HEK293T (cell line): Measurements from ENCODE around the gene ITPRID1.

Source experiments
- CTCF ChIA-PET: fragments of 350-600 bp; formaldehyde crosslinking; extraction: SDS; loops from one replicate; lab custom pipeline; 2021; ENCODE audit warnings: antibody characterized with exemption, inconsistent platforms; lab: Yijun Ruan, JAX
- POLR2A ChIA-PET: fragments of 350-600 bp; formaldehyde crosslinking; extraction: SDS; loops from one replicate; lab custom pipeline; 2020; ENCODE audit warnings: antibody characterized with exemption, inconsistent platforms; lab: Yijun Ruan, JAX
- DNase-seq: peaks from one replicate; pipeline ENCODE4 v3.0.0; 2012; ENCODE audit warnings: mixed read lengths; ENCODE audit errors: extremely low spot score
- ARNT ChIP-seq: fragments of 450-650 bp; IDR thresholded peaks from 2 replicates; pipeline ENCODE4 v1.6.1; 2017; ENCODE audit warnings: mild to moderate bottlenecking
- BHLHE40 ChIP-seq: fragments of 450-650 bp; IDR thresholded peaks from 2 replicates; pipeline ENCODE4 v1.6.1; 2016; ENCODE audit warnings: mild to moderate bottlenecking, moderate library complexity, borderline replicate concordance
- CTBP1 ChIP-seq: fragments of 450-650 bp; IDR thresholded peaks from 2 replicates; pipeline ENCODE4 v1.6.1; 2016; ENCODE audit warnings: borderline replicate concordance
- ELF4 ChIP-seq: fragments of 450-650 bp; IDR thresholded peaks from 2 replicates; pipeline ENCODE4 v1.6.1; 2017; ENCODE audit warnings: antibody characterized with exemption
- FOXA1 ChIP-seq: fragments of 450-650 bp; IDR thresholded peaks from 2 replicates; pipeline ENCODE4 v1.6.1; 2016; ENCODE audit warnings: mild to moderate bottlenecking
- FOXK2 ChIP-seq: fragments of 450-650 bp; IDR thresholded peaks from 2 replicates; pipeline ENCODE4 v1.6.1; 2016; ENCODE audit warnings: mild to moderate bottlenecking
- FOXM1 ChIP-seq: fragments of 450-650 bp; IDR thresholded peaks from 2 replicates; pipeline ENCODE4 v1.6.1; 2017; ENCODE audit warnings: mild to moderate bottlenecking, borderline replicate concordance
- HDGF ChIP-seq: fragments of 450-650 bp; IDR thresholded peaks from 2 replicates; pipeline ENCODE4 v1.6.1; 2017; ENCODE audit warnings: antibody characterized with exemption, borderline replicate concordance
- L3MBTL2 ChIP-seq: fragments of 450-650 bp; conservative IDR thresholded peaks from 2 replicates; pipeline ENCODE4 v1.6.1; 2016; ENCODE audit warnings: mild to moderate bottlenecking
- LEF1 ChIP-seq: fragments of 450-650 bp; IDR thresholded peaks from 2 replicates; pipeline ENCODE4 v1.6.1; 2017; ENCODE audit warnings: mild to moderate bottlenecking, borderline replicate concordance
- NFRKB ChIP-seq: fragments of 450-650 bp; IDR thresholded peaks from 2 replicates; pipeline ENCODE4 v1.6.1; 2016; ENCODE audit warnings: mild to moderate bottlenecking, moderate library complexity
- PKNOX1 ChIP-seq: fragments of 450-650 bp; IDR thresholded peaks from 2 replicates; pipeline ENCODE4 v1.6.1; 2016
- SP1 ChIP-seq: fragments of 450-650 bp; IDR thresholded peaks from 2 replicates; pipeline ENCODE4 v1.6.1; 2017
- SUZ12 ChIP-seq: fragments of 450-650 bp; IDR thresholded peaks from 2 replicates; pipeline ENCODE4 v1.6.1; 2016; ENCODE audit warnings: mild to moderate bottlenecking
- TARDBP ChIP-seq: fragments of 450-650 bp; IDR thresholded peaks from 2 replicates; pipeline ENCODE4 v1.6.1; 2016
- ZNF384 ChIP-seq: fragments of 450-650 bp; IDR thresholded peaks from 2 replicates; pipeline ENCODE4 v1.6.1; 2016

Gene ITPRID1

GRCh38 chr7:31640381-31640780, 126.5 kb downstream of the ITPRID1 start:
- no peak for DNase-seq
- ChIA-PET POLR2A (no interaction called here), CTCF (no interaction called here)
- TF ChIP-seq SUZ12 (no peak), CTBP1 (no peak), L3MBTL2 (no peak), ELF4 (no peak)

GRCh38 chr7:31642681-31643115, 128.8 kb downstream of the ITPRID1 start:
- CTCF ChIA-PET = interaction anchor here (0.6 to 0.9 kb wide), 2 partner anchors 9 to 103 kb away, joined by 3 to 4 read pairs; no protein-coding TSS in a partner anchor
- DNase-seq = no peak
- TF ChIP-seq CTBP1 (no peak), SUZ12 (no peak), LEF1 (no peak), SP1 (no peak), TARDBP (no peak), HDGF (no peak), FOXM1 (no peak), FOXA1 (no peak), ELF4 (no peak), BHLHE40 (no peak), ZNF384 (no peak), FOXK2 (no peak), L3MBTL2 (no peak), PKNOX1 (no peak), ARNT (no peak), NFRKB (no peak)
- POLR2A ChIA-PET = no interaction called here

- DNase-seq = no peak
- CTCF ChIA-PET = interaction anchor here (0.6 kb wide), 1 partner anchor 86 kb away, joined by 3 read pairs; no protein-coding TSS in a partner anchor
- POLR2A ChIA-PET = no interaction called here
- TF ChIP-seq L3MBTL2 (no peak), LEF1 (no peak), ARNT (no peak), ZNF384 (no peak), ELF4 (no peak), PKNOX1 (no peak), FOXK2 (no peak), SP1 (no peak), FOXA1 (no peak), TARDBP (no peak), BHLHE40 (no peak), CTBP1 (no peak), HDGF (no peak), NFRKB (no peak), FOXM1 (no peak), SUZ12 (no peak)
Observed at GRCh38 chr7:31646942-31647341, 133.1 kb downstream of the ITPRID1 start.

- TF ChIP-seq ZNF384 = no peak
- TF ChIP-seq FOXK2 = no peak
- DNase-seq = no peak
- ChIA-PET CTCF (no interaction called here), POLR2A (no interaction called here)
Observed at GRCh38 chr7:31647511-31647910, 133.6 kb downstream of the ITPRID1 start.

GRCh38 chr7:31648288-31648687, 134.4 kb downstream of the ITPRID1 start:
- CTCF ChIA-PET = no interaction called here
- no peak for DNase-seq
- TF ChIP-seq SUZ12 = no peak
- no peak for TF ChIP-seq BHLHE40
- TF ChIP-seq PKNOX1 = no peak
- TF ChIP-seq ARNT = no peak
- TF ChIP-seq HDGF = no peak
- TF ChIP-seq ZNF384 = no peak
- no peak for TF ChIP-seq TARDBP
- TF ChIP-seq NFRKB = no peak
- TF ChIP-seq ELF4 = no peak
- no peak for TF ChIP-seq FOXM1
- TF ChIP-seq SP1 = no peak
- no peak for TF ChIP-seq LEF1
- no peak for TF ChIP-seq CTBP1
- TF ChIP-seq FOXK2 = no peak
- TF ChIP-seq FOXA1 = no peak
- no peak for TF ChIP-seq L3MBTL2
- POLR2A ChIA-PET = no interaction called here

- TF ChIP-seq PKNOX1 = no peak
- no peak for TF ChIP-seq SP1
- no peak for TF ChIP-seq ZNF384
- no peak for TF ChIP-seq ARNT
- TF ChIP-seq FOXK2 = no peak
- CTCF ChIA-PET = no interaction called here
- no peak for DNase-seq
- POLR2A ChIA-PET = no interaction called here
Observed at GRCh38 chr7:31648880-31649279, 135.0 kb downstream of the ITPRID1 start.
